Astrocyte (in vitro differentiated cells and primary cell): ENCODE results near the gene EGFL6.
"Not testable (repeated sequence)": the region's sequence is repeated elsewhere in the genome, so short reads cannot be mapped to it uniquely, and the experiment has no call there.

Experiments used
- EZH2 ChIP-seq: IDR thresholded peaks from 2 replicates; pipeline ENCODE4 v1.6.1; 2012; ENCODE audit warnings: mild to moderate bottlenecking, low read length, inconsistent platforms; ENCODE audit not compliant: insufficient read depth
- TF ChIP-seq, protein P1 (sequence below): IDR thresholded peaks from 2 replicates; pipeline ENCODE4 v1.5.1; 2011; ENCODE audit warnings: low read depth, mild to moderate bottlenecking, inconsistent platforms, low read length, moderate library complexity; ENCODE audit not compliant: insufficient read depth

DNA sequence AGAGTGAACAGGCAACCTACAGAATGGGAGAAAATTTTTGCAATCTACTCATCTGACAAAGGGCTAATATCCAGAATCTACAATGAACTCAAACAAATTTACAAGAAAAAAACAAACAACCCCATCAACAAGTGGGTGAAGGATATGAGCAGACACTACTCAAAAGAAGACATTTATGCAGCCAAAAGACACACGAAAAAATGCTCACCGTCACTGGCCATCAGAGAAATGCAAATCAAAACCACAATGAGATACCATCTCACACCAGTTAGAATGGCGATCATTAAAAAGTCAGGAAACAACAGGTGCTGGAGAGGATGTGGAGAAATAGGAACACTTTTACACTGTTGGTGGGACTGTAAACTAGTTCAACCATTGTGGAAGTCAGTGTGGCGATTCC, 72.3 kb downstream of the EGFL6 start:
- TF ChIP-seq, protein P1, sequence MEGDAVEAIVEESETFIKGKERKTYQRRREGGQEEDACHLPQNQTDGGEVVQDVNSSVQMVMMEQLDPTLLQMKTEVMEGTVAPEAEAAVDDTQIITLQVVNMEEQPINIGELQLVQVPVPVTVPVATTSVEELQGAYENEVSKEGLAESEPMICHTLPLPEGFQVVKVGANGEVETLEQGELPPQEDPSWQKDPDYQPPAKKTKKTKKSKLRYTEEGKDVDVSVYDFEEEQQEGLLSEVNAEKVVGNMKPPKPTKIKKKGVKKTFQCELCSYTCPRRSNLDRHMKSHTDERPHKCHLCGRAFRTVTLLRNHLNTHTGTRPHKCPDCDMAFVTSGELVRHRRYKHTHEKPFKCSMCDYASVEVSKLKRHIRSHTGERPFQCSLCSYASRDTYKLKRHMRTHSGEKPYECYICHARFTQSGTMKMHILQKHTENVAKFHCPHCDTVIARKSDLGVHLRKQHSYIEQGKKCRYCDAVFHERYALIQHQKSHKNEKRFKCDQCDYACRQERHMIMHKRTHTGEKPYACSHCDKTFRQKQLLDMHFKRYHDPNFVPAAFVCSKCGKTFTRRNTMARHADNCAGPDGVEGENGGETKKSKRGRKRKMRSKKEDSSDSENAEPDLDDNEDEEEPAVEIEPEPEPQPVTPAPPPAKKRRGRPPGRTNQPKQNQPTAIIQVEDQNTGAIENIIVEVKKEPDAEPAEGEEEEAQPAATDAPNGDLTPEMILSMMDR, result not testable (repeated sequence)
- TF ChIP-seq EZH2, result not testable (repeated sequence)
